HUES64 (cell line): ENCODE results near the gene CT55. TPM values are rescaled to one million over a fixed set of nuclear protein-coding genes. Genes with fewer than 3 reads are reported as not detected.
"Not testable (repeated sequence)": the region's sequence is repeated elsewhere in the genome, so short reads cannot be mapped to it uniquely, and the experiment has no call there.

ENCODE experiments used
- H3K27ac ChIP-seq: 2 replicates; pipeline ENCODE4 v1.7.0; 2013; ENCODE audit warnings: low read depth, low read length, inconsistent platforms
- H3K27me3 ChIP-seq: 2 replicates; pipeline ENCODE4 v1.6.1; 2013; ENCODE audit warnings: mild to moderate bottlenecking, low read length; ENCODE audit not compliant: insufficient read depth
- H3K36me3 ChIP-seq: 2 replicates; pipeline ENCODE4 v1.6.1; 2013; ENCODE audit warnings: mild to moderate bottlenecking, low read length; ENCODE audit not compliant: insufficient read depth
- H3K4me1 ChIP-seq: 2 replicates; pipeline ENCODE4 v1.6.1; 2013; ENCODE audit warnings: mild to moderate bottlenecking, low read length, moderate library complexity; ENCODE audit not compliant: insufficient read depth
- H3K4me3 ChIP-seq: 2 replicates; pipeline ENCODE4 v1.5.1; 2013; ENCODE audit warnings: mild to moderate bottlenecking, low read length, moderate library complexity
- H3K9ac ChIP-seq: 2 replicates; pipeline ENCODE4 v1.6.1; 2013; ENCODE audit warnings: mild to moderate bottlenecking, low read depth, low read length
- H3K9me3 ChIP-seq: 2 replicates; pipeline ENCODE4 v1.6.1; 2013; ENCODE audit warnings: low read depth, low read length; ENCODE audit not compliant: insufficient read depth
- WGBS: fragments of 150-250, 120-280 bp; methylation state at CpG from one replicate; pipeline ENCODE4 v1.1.7; 2013; ENCODE audit warnings: missing lambda C conversion rate; 5-methylcytosine and 5-hydroxymethylcytosine counted together
- polyA plus RNA-seq, 2 experiments: library from polyadenylated mRNA; stranded (reverse); fragments of 50-300 nt; gene quantifications; one replicate each; pipeline ENCODE4 v1.2.3, GENCODE V29; 2013

The CT55 gene, protein sequence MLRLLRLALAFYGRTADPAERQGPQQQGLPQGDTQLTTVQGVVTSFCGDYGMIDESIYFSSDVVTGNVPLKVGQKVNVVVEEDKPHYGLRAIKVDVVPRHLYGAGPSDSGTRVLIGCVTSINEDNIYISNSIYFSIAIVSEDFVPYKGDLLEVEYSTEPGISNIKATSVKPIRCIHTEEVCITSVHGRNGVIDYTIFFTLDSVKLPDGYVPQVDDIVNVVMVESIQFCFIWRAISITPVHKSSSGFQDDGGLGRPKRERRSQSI
- polyA plus RNA-seq (2013, experiment 1 of 2) = 0.10 TPM
- not detected for polyA plus RNA-seq (2013, experiment 2 of 2)

DNA sequence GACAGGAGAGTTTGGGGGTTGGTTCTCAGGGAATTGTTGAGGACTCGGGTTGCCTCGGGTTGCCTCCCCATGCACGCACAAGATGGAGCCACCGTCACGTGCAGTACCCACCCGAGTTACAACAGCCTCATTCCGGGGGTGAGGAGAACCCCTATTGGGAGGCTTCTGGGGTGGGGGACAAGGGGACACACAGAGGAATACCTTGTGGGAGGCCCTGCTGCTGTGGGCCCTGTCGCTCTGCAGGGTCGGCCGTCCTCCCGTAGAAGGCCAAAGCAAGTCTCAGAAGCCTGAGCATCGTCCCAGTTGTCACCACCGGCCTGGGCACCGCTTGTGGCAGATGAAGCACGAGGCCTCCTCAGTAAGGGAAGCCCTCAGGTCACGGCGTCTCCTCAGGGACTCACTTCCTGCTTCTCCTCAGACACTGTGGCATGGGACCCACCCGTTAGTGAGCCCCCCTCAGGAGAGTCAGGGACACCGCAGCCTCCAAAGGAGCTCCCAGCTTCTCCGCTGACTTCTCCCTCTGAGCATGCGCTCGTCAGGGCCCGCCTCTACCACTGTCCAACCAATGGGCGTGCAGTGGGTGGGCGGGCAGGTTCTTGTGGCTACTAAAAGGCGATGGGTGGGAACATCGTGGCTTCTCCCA, at the start of gene CT55:
Gene CT55 (minus strand): TSS at position 522 of the 643 bp plus-strand sequence. CDS start 227 bp downstream, at position 295.
- H3K27ac ChIP-seq = no peak within 1 kb of the TSS
- no peak within 1 kb of the TSS for H3K9ac ChIP-seq
- no peaks in the 10 kb centered on the region for H3K27me3 ChIP-seq
- no peak within 1 kb of the TSS for H3K4me3 ChIP-seq
- no peaks in the 10 kb centered on the region for H3K9me3 ChIP-seq
- H3K36me3 ChIP-seq = no peaks in the 10 kb centered on the region
- 94% methylated on average over 27 of the region's 27 CpGs for WGBS
- H3K4me1 ChIP-seq = no peaks in the 10 kb centered on the region

DNA sequence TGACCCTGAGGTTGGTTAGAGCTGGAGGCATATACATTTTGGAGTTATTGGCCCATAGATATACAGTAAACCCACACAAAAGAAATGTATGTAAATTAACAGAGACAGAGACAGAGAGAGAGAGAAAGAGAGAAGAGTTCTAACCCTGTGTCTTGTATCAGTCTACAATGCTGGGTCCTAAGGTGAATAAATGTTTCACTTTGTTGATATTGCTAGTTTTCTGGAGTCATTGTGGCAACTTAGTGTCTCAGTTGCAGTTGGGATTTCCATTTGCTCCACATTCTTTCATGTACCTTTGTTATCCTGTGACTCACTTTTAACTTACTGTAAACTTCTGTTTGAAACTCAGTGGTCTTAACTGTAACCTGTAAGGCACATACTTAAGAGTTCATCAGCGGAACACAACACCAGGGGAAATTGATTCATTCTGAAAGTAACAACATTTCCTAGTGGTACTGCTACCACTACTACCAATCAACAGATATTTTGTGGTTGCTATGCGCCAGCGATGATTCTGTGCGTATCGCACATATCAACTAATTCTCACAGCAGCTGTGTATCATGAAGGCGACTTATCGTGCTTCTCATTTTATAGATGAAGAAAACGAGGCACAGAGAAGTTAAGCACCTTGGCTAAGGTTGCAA, 42.1 kb upstream of the CT55 start:
- H3K4me1 ChIP-seq = no peaks in the 10 kb centered on the region
- H3K9ac ChIP-seq = no peak overlapping the region
- no peaks in the 10 kb centered on the region for H3K9me3 ChIP-seq
- H3K27me3 ChIP-seq = no peaks in the 10 kb centered on the region
- WGBS = 96% methylated on average over 8 of the region's 8 CpGs
- no peak overlapping the region for H3K27ac ChIP-seq
- H3K36me3 ChIP-seq = no peaks in the 10 kb centered on the region
- no peak overlapping the region for H3K4me3 ChIP-seq

DNA sequence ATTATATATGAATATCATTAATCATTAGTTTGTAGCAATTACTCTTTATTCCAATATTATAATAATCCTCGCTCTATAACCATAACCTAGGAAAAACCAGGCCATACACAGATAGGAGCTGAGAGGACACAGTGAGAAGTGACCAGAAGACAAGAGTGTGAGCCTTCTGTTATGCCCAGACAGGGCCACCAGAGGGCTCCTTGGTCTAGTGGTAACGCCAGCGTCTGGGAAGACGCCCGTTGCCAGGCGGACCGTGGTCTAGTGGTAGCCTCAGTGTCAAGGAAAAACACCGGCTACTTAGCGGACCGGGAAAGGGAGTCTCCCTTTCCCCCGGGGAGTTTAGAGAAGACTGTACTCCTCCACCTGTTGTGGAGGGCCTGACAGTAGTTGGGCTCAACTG, 35.2 kb upstream of the CT55 start:
- not testable (repeated sequence) for H3K9ac ChIP-seq, H3K27me3 ChIP-seq, H3K9me3 ChIP-seq, H3K27ac ChIP-seq, H3K4me3 ChIP-seq, H3K36me3 ChIP-seq, H3K4me1 ChIP-seq
- 25% methylated on average over 10 of the region's 11 CpGs for WGBS

DNA sequence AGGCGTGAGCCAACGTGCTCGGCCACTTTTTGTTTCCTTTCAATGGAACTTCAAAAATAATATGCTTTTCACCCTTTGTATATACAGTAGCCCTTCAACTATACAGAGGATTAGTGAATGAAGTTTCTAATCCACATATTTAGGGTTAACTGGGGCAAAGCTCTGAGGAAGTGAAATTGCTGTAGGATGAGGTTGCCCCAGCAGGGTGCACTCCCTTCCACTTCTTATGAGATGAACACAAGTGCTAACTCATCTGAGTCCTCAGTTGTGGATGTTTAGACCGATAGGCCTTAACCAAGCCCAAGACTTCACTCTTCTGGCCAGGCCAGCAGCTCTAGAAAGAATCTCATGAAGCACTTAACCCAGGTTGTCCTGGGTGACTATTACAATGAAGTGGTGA, 29.1 kb upstream of the CT55 start:
- Histone ChIP-seq H3K36me3 (no peaks in the 10 kb centered on the region), H3K9ac (no peak overlapping the region), H3K4me1 (no peaks in the 10 kb centered on the region), H3K9me3 (no peaks in the 10 kb centered on the region), H3K27ac (no peak overlapping the region), H3K4me3 (no peak overlapping the region), H3K27me3 (no peaks in the 10 kb centered on the region; the same call in 1 of the 2 replicates)
- 88% methylated on average over 4 of the region's 4 CpGs for WGBS

DNA sequence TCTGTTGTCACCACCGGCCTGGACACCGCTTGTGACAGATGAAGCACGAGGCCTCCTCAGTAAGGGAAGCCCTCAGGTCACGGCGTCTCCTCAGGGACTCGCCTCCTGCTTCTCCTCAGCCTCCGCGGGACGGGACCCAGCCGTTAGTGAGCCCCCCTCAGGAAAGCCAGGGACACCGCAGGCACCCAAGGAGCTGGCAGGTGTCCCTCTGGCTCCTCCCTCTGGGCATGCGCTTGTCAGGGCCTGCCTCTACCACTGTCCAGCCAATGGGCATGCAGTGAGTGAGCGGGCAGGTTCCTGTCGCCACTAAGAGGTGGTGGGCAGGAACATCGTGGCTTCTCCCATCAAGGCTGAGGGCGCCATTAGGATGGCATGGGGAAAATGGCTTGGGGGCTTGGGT, 23.5 kb upstream of the CT55 start:
- H3K9me3 ChIP-seq = no peaks in the 10 kb centered on the region
- H3K9ac ChIP-seq = no peak overlapping the region
- H3K27me3 ChIP-seq = no peaks in the 10 kb centered on the region; the same call in 1 of the 2 replicates
- H3K27ac ChIP-seq = no peak overlapping the region
- WGBS = 90% methylated on average over 16 of the region's 16 CpGs
- H3K4me1 ChIP-seq = no peaks in the 10 kb centered on the region
- H3K4me3 ChIP-seq = no peak overlapping the region
- no peaks in the 10 kb centered on the region for H3K36me3 ChIP-seq

DNA sequence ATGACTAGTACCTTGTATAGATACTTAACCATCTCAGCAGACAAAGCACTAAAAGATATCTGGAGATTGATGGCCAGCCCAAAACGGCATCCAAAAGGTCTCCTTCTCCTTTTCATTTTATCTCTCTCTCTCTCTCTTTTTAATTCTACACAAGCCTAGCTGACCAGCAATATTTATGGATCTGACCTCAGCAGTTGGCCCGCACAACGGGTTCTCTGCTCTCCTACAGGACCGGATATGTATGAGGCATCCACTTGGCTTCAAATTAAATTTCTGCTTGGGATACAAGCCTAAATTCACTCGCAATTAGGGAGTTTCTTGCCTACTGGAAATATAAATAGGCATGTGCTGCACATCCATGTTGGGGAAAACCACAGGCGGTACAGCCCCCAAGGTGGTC, 22.5 kb upstream of the CT55 start:
- WGBS = 98% methylated on average over 6 of the region's 6 CpGs
- H3K27me3 ChIP-seq = no peaks in the 10 kb centered on the region; the same call in 1 of the 2 replicates
- H3K36me3 ChIP-seq = no peaks in the 10 kb centered on the region

DNA sequence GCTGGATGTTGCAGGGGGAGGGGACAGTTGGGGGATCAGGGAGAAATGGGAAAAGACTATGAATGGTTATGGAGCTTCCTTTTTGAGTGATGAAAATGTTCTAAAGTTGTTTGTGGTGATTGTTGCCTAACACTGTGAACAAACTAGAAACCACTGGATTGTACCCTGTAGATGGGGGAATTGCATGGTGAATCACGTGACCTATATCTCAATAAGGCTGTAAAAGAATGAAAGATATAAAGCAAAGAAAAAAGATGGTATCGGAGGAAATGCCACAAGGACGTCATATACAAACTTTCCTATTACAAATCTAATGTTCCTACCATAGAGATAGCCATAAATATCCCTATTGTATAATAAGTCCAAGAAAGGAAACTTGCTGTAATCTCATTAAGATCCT, 20.6 kb upstream of the CT55 start:
- Histone ChIP-seq H3K27me3 (no peaks in the 10 kb centered on the region), H3K9me3 (no peaks in the 10 kb centered on the region), H3K36me3 (no peaks in the 10 kb centered on the region), H3K4me1 (no peaks in the 10 kb centered on the region), H3K27ac (no peak overlapping the region), H3K9ac (no peak overlapping the region), H3K4me3 (no peak overlapping the region)
- 100% methylated on average over 1 of the region's 3 CpGs for WGBS

More for the DNA sequence above, 22.5 kb upstream of the CT55 start:
- H3K9me3 ChIP-seq = no peaks in the 10 kb centered on the region
- no peak overlapping the region for H3K4me3 ChIP-seq
- H3K27ac ChIP-seq = no peak overlapping the region
- no peak overlapping the region for H3K9ac ChIP-seq
- H3K4me1 ChIP-seq = no peaks in the 10 kb centered on the region

DNA sequence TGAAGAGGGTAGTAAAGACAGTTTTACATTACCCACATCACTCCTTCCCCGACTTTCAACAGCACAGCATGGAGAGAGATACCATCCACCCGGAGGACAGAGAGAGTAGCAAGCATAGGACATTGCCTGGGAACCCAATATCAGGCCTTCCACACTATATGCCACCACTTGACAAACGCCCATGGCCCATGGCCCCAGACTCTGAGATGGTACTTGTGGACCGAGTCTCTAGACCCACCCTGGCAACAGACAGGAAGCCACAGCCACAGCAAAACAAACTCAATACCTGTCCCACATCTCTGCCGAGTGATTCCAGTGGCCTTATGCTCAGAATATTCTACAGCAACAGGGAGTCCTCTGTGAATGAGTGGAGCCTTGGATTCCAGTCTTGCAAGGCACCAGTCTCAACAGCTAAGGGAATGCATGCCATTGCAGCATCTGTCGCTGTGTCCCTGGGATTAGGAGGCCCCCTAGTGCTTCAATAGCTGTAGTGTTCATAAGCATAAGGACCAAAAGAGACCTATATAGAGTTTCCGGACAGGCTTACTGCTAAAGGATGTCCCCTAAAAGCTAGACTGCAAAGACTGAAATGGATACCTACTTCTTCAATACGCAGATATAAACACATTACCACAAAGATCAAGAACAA, 14.7 kb upstream of the CT55 start:
- H3K27ac ChIP-seq = no peak overlapping the region

DNA sequence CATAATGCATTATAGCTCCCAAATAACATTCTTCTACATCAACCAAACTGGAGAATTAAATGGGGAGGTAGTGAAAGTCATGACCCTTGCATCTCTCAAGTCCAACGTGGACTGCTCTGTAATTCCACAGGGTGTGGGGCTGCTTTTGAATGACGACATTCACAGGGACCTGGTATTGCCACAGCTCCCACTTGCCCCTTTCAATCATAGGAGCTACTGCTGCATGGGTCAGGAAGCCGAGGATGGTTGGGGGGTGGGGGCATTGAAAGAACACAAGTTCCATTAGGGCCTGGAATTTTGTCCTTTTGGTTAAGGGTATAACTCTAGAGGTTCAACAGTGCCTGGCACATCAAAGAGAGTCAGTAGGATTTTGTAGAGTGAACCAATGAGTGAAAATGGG, 7.4 kb upstream of the CT55 start:
- 86% methylated on average over 3 of the region's 3 CpGs for WGBS
- H3K27ac ChIP-seq = no peak overlapping the region
- no peak overlapping the region for H3K9ac ChIP-seq
- H3K4me3 ChIP-seq = no peak overlapping the region
- H3K9me3 ChIP-seq = no peaks in the 10 kb centered on the region
- H3K36me3 ChIP-seq = no peaks in the 10 kb centered on the region
- no peaks in the 10 kb centered on the region for H3K27me3 ChIP-seq
- H3K4me1 ChIP-seq = no peaks in the 10 kb centered on the region

More for the DNA sequence above, 14.7 kb upstream of the CT55 start:
- Histone ChIP-seq H3K9ac (no peak overlapping the region), H3K9me3 (no peaks in the 10 kb centered on the region), H3K36me3 (no peaks in the 10 kb centered on the region), H3K4me3 (no peak overlapping the region), H3K4me1 (no peaks in the 10 kb centered on the region), H3K27me3 (no peaks in the 10 kb centered on the region)
- WGBS = 54% methylated on average over 8 of the region's 8 CpGs

DNA sequence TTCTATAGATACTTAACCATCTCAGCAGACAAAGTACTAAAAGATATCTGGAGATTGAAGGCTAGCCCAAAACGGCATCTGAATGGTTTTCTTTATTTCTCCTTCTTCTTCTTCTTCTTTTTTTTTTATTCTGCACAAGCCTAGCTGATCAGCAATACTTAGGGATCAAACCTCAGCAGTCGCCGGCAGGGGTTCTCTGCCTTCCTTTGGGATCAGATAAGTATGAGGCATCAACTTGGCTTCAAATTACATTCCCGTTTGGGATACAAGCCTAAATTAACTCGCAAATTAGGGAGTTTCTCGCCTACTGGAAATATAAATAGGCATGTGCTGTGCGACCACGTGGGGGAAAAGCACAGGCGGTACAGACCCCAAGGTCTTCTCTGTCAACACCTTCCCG, 730 bp downstream of the CT55 start:
- Histone ChIP-seq H3K9ac (no peak overlapping the region), H3K4me3 (no peak overlapping the region), H3K4me1 (no peaks in the 10 kb centered on the region), H3K9me3 (no peaks in the 10 kb centered on the region), H3K27me3 (no peaks in the 10 kb centered on the region), H3K36me3 (no peaks in the 10 kb centered on the region), H3K27ac (no peak overlapping the region)
- WGBS = 94% methylated on average over 10 of the region's 10 CpGs

DNA sequence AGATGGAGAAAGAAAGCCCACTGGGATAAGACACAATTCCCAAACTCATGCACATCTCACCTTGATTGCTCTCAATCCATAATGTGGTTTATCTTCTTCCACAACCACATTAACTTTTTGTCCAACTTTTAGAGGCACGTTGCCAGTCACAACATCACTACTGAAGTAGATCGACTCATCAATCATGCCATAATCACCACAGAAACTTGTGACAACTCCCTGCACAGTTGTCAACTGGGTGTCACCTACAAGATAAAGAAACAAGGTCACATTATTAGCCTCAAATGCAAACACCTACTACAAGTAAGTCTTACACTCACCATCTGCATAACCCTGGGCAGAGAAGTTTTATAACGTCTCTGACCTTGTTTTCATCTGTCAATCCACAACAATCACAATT, 1.7 kb downstream of the CT55 start:
- not testable (repeated sequence) for H3K36me3 ChIP-seq, H3K9ac ChIP-seq, H3K9me3 ChIP-seq, H3K4me3 ChIP-seq, H3K4me1 ChIP-seq, H3K27me3 ChIP-seq, H3K27ac ChIP-seq
- 92% methylated on average over 3 of the region's 3 CpGs for WGBS
